Stimulated activated CD4-positive, alpha-beta T cell treated with anti-CD3 and anti-CD28 coated beads, TNF-alpha, amount 100 ng/mL, for 1 hour (primary cell): ENCODE results near the gene HAUS5.
"Not testable (repeated sequence)": the region's sequence is repeated elsewhere in the genome, so short reads cannot be mapped to it uniquely, and the experiment has no call there.

ENCODE experiments used
- DNase-seq, 3 donors: peaks; one replicate each; pipeline ENCODE4 v3.0.0-alpha.2; 2020; ENCODE audit warnings: low read depth in 3 of 3, low spot score in 1 of 3

HAUS5 gene, protein sequence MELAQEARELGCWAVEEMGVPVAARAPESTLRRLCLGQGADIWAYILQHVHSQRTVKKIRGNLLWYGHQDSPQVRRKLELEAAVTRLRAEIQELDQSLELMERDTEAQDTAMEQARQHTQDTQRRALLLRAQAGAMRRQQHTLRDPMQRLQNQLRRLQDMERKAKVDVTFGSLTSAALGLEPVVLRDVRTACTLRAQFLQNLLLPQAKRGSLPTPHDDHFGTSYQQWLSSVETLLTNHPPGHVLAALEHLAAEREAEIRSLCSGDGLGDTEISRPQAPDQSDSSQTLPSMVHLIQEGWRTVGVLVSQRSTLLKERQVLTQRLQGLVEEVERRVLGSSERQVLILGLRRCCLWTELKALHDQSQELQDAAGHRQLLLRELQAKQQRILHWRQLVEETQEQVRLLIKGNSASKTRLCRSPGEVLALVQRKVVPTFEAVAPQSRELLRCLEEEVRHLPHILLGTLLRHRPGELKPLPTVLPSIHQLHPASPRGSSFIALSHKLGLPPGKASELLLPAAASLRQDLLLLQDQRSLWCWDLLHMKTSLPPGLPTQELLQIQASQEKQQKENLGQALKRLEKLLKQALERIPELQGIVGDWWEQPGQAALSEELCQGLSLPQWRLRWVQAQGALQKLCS

DNA sequence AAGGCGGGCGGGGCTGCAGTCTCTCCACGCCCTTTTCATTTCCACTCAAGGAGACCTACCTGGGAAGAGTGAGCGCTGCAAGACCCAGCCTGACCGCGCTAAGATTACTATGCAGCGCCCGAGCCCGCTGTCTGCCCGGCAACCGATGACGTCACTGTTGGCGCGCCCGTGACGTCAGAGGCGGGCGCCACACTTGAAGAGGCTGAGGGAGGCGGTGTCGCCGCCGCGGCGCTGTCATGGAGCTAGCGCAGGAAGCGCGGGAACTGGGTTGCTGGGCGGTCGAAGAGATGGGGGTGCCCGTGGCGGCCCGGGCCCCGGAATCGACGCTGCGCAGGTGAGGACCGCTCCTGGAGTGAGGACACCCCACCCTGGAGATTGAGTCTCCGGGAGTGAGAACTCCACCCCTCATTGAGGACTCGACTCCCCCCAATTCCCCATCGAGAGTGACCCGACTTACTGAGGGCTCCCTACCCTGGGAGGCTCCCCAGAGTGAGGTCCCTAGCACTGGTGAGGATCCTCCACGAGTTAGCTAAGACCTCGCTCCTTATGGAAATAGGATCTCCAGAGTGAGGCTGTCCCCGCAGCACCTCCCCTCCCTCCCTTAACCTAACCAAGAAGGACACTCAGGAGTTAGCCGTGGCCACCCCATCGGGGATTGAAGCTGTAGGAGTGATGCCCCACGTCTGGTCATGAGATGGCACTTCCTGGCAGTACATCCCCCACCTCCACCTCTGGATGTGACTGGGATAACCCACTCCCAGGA, at the start of gene HAUS5:
Gene HAUS5 (plus strand): TSS at position 177 of the 763 bp plus-strand sequence. CDS start 60 bp downstream, at position 237.
- DNase-seq, result peak; percentile 86 to 98 (median 93)

- no peak for DNase-seq
These were observed 49.8 kb upstream of the HAUS5 start for GRCh38 chr19:35562776-35563175.

DNA sequence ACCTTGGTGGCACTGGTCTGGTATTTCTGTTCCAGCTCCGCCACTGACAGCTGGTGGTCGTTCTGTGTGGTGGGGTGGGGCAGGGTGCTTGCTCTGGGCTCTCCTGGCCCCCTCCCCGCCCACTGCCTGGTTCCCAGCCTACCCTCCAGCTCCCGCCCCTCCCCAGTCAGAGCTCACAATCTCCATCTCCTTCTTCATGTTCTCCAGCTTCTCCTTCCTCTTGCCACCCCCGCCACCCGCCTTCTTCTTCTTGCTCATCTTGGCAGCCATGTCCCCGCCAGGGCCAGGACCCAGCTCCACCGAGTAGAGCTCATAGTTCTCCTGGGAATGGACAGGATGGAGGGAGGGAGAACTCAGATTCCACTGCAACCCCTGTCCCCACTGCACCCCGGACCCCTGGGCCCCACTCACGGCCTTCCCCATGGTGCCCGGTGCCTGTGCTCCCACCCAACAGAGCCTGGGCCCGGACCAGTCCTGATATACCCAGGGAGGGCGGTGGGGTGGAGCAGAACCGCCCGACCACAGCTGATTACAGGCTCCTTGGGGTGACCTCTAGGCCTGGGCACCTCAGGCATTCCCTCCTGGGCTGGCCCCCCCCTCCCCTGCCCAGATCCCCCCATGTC, 49.2 kb upstream of the HAUS5 start, which contains the start of gene ATP4A:
Gene ATP4A (minus strand): TSS at position 452 of the 623 bp plus-strand sequence. CDS start 29 bp downstream, at position 423.
- no peak for DNase-seq

DNA sequence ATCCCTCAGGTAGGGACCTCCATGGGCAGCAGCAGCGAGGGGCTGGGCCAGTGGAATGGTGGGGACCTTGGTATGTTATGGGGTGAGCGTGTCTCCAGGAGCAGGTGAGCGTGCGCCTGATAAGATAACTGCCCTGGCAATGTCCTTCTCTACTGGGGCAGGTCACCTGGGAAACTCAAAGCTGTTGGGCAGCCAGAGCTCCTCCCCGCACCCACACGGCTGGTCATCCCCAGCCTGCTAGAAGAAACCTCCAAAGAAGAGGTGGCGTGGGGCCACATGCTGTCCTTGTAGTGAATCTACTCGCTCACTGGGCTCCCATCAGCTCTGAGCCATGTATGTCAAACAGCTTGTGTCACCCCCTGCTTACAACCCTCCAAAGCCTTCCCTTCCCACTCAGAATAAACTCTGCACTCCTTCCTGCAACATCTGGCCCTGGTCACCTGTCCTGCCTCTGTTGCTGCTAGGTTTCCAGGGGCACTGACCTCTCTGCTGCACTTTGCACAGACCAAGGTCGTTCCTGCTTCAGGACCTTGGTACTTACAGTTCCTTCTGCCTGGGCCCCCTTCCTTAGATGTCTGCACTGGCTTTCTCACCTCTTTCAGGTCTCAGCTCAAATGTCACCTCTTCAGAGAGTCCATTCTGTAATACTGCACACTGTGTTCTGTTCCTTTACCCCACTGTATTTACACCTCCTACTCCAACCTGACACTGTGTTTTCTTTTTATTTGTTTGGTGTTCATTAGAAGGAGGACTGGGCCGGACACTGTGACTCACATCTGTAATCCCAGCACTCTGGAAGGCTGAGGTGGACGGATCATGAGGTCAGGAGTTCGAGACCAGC, 47.3 kb upstream of the HAUS5 start:
- no peak for DNase-seq

DNA sequence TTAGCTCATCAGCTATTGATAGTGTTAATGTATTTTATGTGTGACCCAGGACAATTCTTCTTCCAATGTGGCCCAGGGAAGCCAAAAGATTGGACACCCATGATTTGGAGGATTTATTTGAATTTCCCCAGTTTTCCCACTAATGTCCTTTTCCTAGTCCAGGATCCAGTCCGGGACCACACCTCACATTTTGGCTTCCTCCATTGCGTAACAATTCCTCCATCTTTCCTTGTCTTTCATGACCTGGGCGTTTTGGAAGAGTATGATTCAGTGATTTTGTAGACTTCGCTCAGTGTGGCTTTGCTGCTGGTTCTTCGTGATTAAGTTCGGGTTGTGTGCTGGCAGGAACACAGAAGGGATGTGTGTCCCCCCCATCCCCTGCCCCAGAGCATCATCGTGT, 45.8 kb upstream of the HAUS5 start:
- DNase-seq, result no peak

- DNase-seq, result no peak
These were observed 43.2 kb upstream of the HAUS5 start for GRCh38 chr19:35569281-35569781.

DNA sequence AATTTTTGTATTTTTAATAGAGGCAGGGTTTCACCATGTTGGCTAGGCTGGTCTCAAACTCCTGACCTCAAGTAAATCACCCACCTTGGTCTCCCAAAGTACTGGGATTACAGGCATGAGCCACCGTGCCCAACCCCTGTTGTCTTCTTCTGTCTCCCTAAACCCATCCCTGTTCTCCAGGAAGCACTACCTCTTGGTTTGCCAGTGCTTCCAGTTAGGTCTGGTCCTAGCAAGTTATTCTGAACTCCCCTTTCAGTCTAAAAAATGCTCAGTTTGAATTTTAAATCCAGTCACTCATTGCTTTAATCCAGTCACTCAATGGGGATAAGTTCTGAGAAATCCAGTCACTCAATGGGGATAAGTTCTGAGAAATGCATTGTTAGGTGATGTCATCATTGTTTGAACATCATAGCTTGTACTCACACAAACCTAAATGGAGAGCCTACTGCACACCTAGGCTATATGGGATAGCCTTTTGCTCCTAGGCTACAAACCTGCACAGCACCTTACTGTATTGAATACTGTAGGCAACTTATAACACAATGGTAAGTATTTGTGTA, 41.0 kb upstream of the HAUS5 start:
- no peak for DNase-seq

- no peak for DNase-seq
These were observed 34.6 kb upstream of the HAUS5 start for GRCh38 chr19:35577918-35578317.

- DNase-seq, result no peak
These were observed 33.8 kb upstream of the HAUS5 start for GRCh38 chr19:35578707-35579106.

GRCh38 chr19:35582760-35583159, 29.8 kb upstream of the HAUS5 start:
- DNase-seq, result no peak

GRCh38 chr19:35585848-35586247, 26.7 kb upstream of the HAUS5 start, which contains the start of gene PMIS2:
Gene PMIS2 (plus strand): TSS chr19:35586173. CDS start chr19:35586260, 87 bp downstream.
- DNase-seq, result no peak

DNA sequence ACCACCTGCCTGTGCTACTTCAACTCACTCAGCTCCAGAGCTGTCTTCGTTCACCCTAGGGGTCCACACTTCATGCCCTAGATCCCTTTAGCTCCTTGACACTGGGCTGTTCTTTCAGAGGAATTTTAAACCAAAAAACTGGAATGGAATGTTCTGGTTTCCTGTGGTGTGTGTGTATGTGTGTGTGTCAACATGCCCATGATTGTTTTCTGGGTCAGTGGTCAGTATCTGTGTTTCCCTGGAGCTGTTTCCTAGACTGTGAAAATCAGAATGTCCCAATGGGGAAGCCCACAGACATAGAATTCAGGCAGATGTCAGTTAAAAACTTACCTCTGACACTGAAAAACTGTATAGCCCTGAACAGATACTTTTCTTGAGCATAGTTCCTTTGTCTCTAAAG, 25.2 kb upstream of the HAUS5 start:
- DNase-seq, result no peak

DNA sequence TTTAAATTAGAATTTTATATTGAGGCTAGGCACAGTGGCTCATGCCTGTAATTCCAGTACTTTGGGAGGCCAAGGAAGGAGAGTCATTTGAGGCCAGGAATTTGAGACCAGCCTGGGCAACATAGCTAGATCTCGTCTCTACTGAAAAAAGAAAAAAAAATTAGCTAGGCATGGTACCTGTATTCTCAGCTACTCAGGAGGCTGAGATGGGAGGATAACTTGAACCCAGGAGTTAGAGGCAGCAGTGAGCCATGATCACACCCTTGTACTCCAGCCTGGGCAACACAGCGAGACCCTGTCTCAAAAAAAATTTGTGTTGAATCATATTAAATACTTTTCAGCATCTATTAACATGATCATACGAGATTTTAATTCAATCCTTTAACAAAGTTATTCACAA, 21.7 kb upstream of the HAUS5 start:
- no peak for DNase-seq

- DNase-seq, result no peak
These were observed 20.3 kb upstream of the HAUS5 start for GRCh38 chr19:35592226-35592625.

GRCh38 chr19:35595026-35595425, 17.5 kb upstream of the HAUS5 start:
- DNase-seq, result not testable (repeated sequence)

GRCh38 chr19:35595928-35596327, 16.6 kb upstream of the HAUS5 start:
- no peak for DNase-seq

DNA sequence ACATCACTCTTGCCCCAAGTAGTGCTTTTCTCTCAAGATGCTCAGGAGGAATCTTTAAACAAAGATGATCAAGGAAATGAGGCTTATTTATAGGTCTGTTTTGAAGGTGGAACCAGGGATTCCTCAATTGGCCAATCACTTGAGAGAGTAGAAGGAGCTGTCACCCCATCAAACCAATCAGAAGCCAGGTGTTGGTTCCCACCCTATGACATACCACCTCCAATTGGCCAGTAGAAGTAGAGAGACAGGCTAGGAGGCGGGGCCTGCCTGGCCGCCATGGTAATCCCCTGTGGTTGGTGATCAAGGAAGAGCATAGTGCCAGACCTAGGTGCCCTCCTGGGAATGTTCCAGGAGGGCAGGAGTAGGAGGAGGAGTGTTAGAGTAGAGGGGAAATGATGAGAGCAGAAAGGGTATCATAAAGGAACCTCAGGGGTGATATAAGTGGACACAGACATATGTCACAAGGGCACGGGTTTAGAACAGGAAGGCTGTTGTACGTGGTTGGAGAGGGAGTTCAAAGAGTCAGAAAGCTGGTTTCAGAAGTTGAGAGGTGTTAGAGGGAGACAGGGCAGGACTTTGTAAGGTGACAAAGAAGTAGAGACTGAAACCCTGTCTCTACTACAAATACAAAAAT, 16.1 kb upstream of the HAUS5 start:
- no peak for DNase-seq

DNA sequence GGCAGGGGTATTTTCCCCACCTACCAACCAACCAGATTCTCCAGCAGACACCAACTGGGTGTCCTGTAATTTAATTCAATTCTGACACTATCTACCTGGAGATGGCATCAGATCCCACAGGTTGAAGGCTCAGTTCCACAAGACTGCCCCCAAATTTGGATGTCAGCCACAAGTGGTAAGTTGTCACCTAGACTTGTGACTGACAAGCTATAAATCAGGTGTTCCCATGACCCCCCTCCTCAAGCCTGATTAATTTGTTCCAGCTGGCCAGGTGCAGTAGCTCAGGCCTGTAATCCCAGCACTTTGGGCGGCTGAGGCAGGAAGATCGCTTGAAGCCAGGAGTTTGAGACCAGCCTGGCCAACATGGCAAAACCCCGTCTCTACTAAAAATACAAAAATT, 10.6 kb upstream of the HAUS5 start:
- DNase-seq, result no peak

DNA sequence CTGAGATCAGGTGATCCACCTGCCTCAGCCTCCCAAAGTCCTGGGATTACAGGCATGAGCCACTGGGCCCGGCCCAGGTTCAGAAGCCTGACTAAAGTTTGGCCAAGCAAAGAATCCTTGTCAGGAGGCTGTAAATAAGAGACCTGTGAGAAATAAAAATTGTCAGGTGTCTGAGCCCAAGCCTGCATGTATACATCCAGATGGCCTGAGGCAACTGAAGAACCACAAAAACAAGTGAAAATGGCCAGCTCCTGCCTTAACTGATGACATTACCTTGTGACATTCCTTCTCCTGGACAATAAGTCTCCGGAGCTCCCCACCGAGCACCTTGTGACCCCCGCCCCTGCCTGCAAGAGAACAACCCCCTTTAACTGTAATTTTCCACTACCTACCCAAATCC, 8.1 kb upstream of the HAUS5 start:
- DNase-seq, result not testable (repeated sequence)
